Panc1 (cell line): ENCODE measurements around the gene THBS2. TPM values are rescaled to one million over a fixed set of nuclear protein-coding genes. Genes with fewer than 3 reads are reported as not detected.

Source experiments
- ATAC-seq: fragments of 200-7000 bp; cut with Tn5 transposase; 2 replicates; pipeline ENCODE4 v1.9.1; 2020; ENCODE audit warnings: mild to moderate bottlenecking, moderate library complexity
- BruUV-seq: library from RNA; stranded (reverse); fragments of 400-500 nt; replicated peaks from 2 replicates; lab custom pipeline; 2021; lab: Mats Ljungman, UMichigan
- CTCF ChIA-PET: fragments of 300-600 bp; sonication (Branson Sonifier 250); formaldehyde crosslinking; loops from one replicate; lab custom pipeline; 2022; ENCODE audit warnings: antibody characterized with exemption; lab: Charles Lee
- POLR2A ChIA-PET: fragments of 300-600 bp; sonication (Branson Sonifier 250); formaldehyde crosslinking; loops from one replicate; lab custom pipeline; 2022; ENCODE audit warnings: antibody characterized with exemption; lab: Charles Lee
- DNase-seq: peaks from one replicate; pipeline ENCODE4 v3.0.0-alpha.2; 2010; ENCODE audit warnings: low read depth, low spot score
- H3K27ac ChIP-seq: 2 replicates; pipeline ENCODE4 v1.5.1; 2011; ENCODE audit warnings: mild to moderate bottlenecking, low read length, inconsistent platforms
- H3K27me3 ChIP-seq: fragments of 200-500 bp; sonication (Bioruptor generic); 2 replicates; pipeline ENCODE4 v1.6.0; 2014; ENCODE audit warnings: low read length, inconsistent platforms; ENCODE audit not compliant: control insufficient read depth, insufficient read depth
- H3K36me3 ChIP-seq: fragments of 200-500 bp; sonication (Bioruptor generic); 2 replicates; pipeline ENCODE4 v1.5.1; 2014; ENCODE audit warnings: inconsistent platforms, mild to moderate bottlenecking, low read length, moderate library complexity; ENCODE audit not compliant: control insufficient read depth, insufficient read depth
- H3K4me1 ChIP-seq: 2 replicates; pipeline ENCODE4 v1.5.1; 2011; ENCODE audit warnings: inconsistent platforms, mild to moderate bottlenecking, low read length, moderate library complexity; ENCODE audit not compliant: control insufficient read depth, insufficient read depth
- H3K4me3 ChIP-seq, 2 experiments: 2 replicates each; pipeline ENCODE4 v1.5.1; 2011 to 2012; ENCODE audit warnings: low read depth in 2 of 2, low read length in 2 of 2, mild to moderate bottlenecking in 2 of 2, inconsistent platforms in 1 of 2, moderate library complexity in 1 of 2
- H3K9me3 ChIP-seq: fragments of 200-500 bp; sonication (Bioruptor generic); 2 replicates; pipeline ENCODE4 v1.5.1; 2014; ENCODE audit warnings: low read depth, mild to moderate bottlenecking, inconsistent platforms, low read length, moderate library complexity; ENCODE audit not compliant: control insufficient read depth, insufficient read depth
- CTCF ChIP-seq: fragments of 450-650 bp; IDR thresholded peaks from 2 replicates; pipeline ENCODE4 v1.5.1; 2017; ENCODE audit warnings: mild to moderate bottlenecking
- POLR2AphosphoS5 ChIP-seq: IDR thresholded peaks from 2 replicates; pipeline ENCODE4 v1.6.1; 2012; ENCODE audit warnings: mild to moderate bottlenecking, low read depth, low read length, moderate library complexity
- REST ChIP-seq, 2 experiments: IDR thresholded peaks; 2 replicates each; pipeline ENCODE4 v1.6.1; 2011 to 2012; ENCODE audit warnings: low read depth in 2 of 2, control low read depth in 1 of 2, low read length in 1 of 2, mild to moderate bottlenecking in 1 of 2, moderate library complexity in 1 of 2; ENCODE audit not compliant: insufficient read depth in 1 of 2
- SIN3A ChIP-seq: IDR thresholded peaks from 2 replicates; pipeline ENCODE4 v1.6.1; 2012; ENCODE audit warnings: low read depth, mild to moderate bottlenecking, low read length, moderate library complexity, borderline replicate concordance; ENCODE audit not compliant: insufficient read depth
- TCF7L2 ChIP-seq: IDR thresholded peaks from 2 replicates; pipeline ENCODE4 v1.6.1; 2011; ENCODE audit warnings: mild to moderate bottlenecking, low read depth, low read length, inconsistent platforms
- in situ Hi-C: cut with HindIII; loops from 2 replicates; pipeline ENCODE4 v1.10.0; 2016; ENCODE audit warnings: low sequenced_read_pairs, low pct_unique_long_range_greater_than_20kb
- intact Hi-C: fragments of 100-400 bp; cut with micrococcal nuclease; formaldehyde crosslinking; loops from one replicate; pipeline ENCODE4 v1.10.0; 2022; ENCODE audit not compliant: unreplicated experiment
- total RNA-seq: library from RNA; stranded (reverse); gene quantifications from one replicate; pipeline ENCODE4 v1.2.1, GENCODE V29; 2021; ENCODE audit not compliant: unreplicated experiment

The THBS2 gene
- total RNA-seq, 1 experiment from 2014 or later = 0.05 TPM

- Histone ChIP-seq H3K9me3 (peaks cover 6% of the 10 kb centered on the region; the same call in 1 of the 2 replicates), H3K27ac (no peak overlapping the region), H3K4me1 (no peaks in the 10 kb centered on the region), H3K36me3 (no peaks in the 10 kb centered on the region), H3K4me3 (no peak overlapping the region), H3K27me3 (no peaks in the 10 kb centered on the region)
- intact Hi-C loops (no loop called here), in situ Hi-C loops (no loop called here)
- POLR2A ChIA-PET = no interaction called here
- TF ChIP-seq SIN3A (no peak), POLR2AphosphoS5 (no peak), TCF7L2 (no peak), CTCF (no peak)
- ATAC-seq = no peak
- no peak for DNase-seq
- BruUV-seq = no TSS peak
- CTCF ChIA-PET = no interaction called here
These were observed 39.5 kb upstream of the THBS2 start for GRCh38 chr6:169293196-169293595.

GRCh38 chr6:169292338-169293124 is 38.9 kb upstream of the THBS2 start:
- no peaks in the 10 kb centered on the region for H3K36me3 ChIP-seq
- H3K9me3 ChIP-seq = peaks cover 4% of the 10 kb centered on the region; the same call in 1 of the 2 replicates
- in situ Hi-C loops = no loop called here
- BruUV-seq = no TSS peak
- TF ChIP-seq TCF7L2 (no peak), SIN3A (no peak), REST (IDR thresholded peaks at IDR 0.05; ENCODE audit: insufficient read depth in 1 of 2, low read depth in 2 of 2, low read length in 1 of 2) (no peak), CTCF (no peak), POLR2AphosphoS5 (no peak)
- intact Hi-C loops = no loop called here
- H3K27ac ChIP-seq = no peak overlapping the region
- ChIA-PET CTCF (no interaction called here), POLR2A (no interaction called here)
- H3K4me3 ChIP-seq = no peak overlapping the region
- no peaks in the 10 kb centered on the region for H3K4me1 ChIP-seq
- DNase-seq (peak; percentile 58), ATAC-seq (0 out of 2 replicates have a peak, but pooled peaks have one; percentile 24)
- no peaks in the 10 kb centered on the region for H3K27me3 ChIP-seq
